GM23248 (cell line): ENCODE measurements around the gene NOS1AP.

Source experiments
- EZH2 ChIP-seq: fragments of 200-600 bp; sonication (generic); IDR thresholded peaks from 2 replicates; pipeline ENCODE4 v1.6.1; 2018; ENCODE audit warnings: antibody characterized with exemption, mild to moderate bottlenecking; ENCODE audit not compliant: insufficient read depth, poor library complexity, severe bottlenecking
- EZH2phosphoT487 ChIP-seq: fragments of 200-600 bp; sonication (generic); IDR thresholded peaks from 2 replicates; pipeline ENCODE4 v1.6.1; 2018; ENCODE audit warnings: antibody characterized with exemption, moderate library complexity, mild to moderate bottlenecking, low read depth; ENCODE audit not compliant: insufficient read depth

GRCh38 chr1:162270016-162270770 lies 200.7 kb downstream of the NOS1AP start:
- TF ChIP-seq EZH2phosphoT487 (no peak), EZH2 (no peak)
